GM19468 (cell line): ENCODE measurements around the gene VN1R5.
A peak's percentile ranks its signal among the peaks of the same experiment; 100 is the strongest.
"Not testable (repeated sequence)": the region's sequence is repeated elsewhere in the genome, so short reads cannot be mapped to it uniquely, and the experiment has no call there.

Experiments
- ATAC-seq: cut with Tn5 transposase; IDR thresholded peaks from one replicate; pipeline ENCODE4 v1.9.1; 2021; ENCODE audit warnings: mild to moderate bottlenecking, moderate library complexity, moderate number of reproducible peaks; ENCODE audit not compliant: unreplicated experiment; ENCODE audit errors: extremely low read depth

VN1R5 gene

GRCh38 chr1:247255772-247256171 is at the start of gene VN1R5:
Gene VN1R5 (plus strand): TSS chr1:247256072.
- ATAC-seq: not testable (repeated sequence)

GRCh38 chr1:247209396-247209795 is 46.5 kb upstream of the VN1R5 start:
- ATAC-seq: no peak

DNA sequence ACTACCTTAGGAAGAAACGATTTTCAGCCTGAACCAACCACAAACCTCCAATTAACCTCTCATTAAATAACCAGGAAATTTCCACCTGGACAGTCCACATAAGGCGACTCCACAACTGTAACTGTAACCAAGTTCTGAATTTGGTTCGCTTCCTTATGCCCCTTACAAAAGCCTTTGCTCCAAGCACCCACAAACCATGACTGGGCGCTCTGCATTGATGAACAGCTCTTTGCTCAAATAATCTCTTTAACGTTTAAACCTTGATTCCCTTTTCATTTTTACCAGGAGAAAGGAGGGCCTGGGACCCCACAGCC is 45.9 kb upstream of the VN1R5 start:
- ATAC-seq: peak; percentile 1

DNA sequence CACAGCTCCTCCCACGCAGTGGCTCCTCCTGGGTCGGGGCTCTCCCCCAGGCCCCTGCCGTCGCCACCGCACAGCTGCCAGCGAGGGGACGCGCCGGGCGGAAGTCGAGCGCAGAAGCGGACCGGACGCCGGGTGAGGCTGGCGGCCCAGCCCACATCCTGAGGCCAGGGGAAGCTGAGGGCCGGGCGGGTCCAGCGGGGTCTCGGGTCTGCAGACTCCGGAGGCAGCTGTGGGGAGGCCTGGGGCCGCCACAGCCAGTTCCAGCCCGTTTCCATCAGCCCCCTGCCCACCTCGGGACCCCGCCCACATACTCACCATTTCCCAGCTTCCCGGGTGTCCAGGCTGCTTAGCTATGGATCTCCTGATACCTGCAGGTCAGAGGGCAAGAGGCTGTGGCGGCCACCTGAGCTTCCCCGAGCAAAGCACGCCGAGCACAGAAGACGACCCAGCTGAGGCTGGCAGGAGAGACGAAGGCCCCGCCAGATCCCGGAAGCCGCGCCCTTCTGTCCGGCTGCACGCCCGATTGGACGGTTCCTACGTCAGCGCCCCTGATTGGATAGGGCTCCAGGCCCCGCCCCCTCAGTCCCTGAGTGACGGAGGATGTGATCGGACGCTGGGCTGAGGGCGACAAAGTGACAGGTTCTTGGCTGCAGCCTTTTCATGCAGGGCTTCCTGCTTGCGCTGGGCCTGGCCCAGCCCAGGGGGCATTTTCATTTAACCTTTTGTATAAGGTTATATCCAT is 45.3 kb upstream of the VN1R5 start:
- peak; percentile 81 for ATAC-seq

DNA sequence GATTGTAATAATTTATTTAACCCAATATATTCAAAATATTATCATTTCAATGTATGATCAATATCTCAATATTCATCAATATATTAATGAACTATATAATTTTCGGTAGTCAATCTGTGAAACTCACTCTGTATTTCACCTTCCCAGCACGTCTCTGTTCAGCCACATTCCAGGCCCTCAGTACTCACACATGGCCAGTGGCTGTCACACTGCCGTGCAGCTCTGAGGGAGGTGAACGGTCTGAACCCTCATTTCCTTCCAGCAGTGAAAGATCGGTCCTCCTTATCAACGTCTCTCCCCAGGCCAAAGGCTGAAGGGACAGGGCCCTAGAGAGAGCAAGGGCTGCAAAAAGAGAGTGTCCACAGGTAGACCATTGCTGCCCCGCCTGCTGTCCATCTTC is 44.5 kb upstream of the VN1R5 start:
- ATAC-seq: no peak

DNA sequence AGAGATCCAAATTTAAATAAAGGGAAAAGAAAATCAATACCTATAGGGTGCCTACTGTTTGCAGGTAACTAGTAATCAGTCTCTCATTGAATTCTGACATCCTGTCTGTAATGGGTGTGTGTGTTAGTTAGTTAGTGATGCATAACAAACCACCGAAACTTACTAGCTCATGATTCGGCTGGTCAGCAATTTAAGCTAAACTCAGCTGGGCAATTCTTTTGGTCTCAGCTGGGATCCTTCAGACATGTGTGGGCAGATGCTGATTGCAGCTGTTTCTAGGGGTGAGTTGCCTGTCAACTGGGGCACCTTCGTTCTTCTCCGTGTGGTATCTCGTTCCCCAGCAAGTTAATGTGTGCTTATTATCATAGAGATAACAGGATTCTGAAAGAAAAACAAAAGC is 43.9 kb upstream of the VN1R5 start:
- ATAC-seq: peak; percentile 57

GRCh38 chr1:247212627-247213617 is 43.0 kb upstream of the VN1R5 start:
- ATAC-seq: no peak

DNA sequence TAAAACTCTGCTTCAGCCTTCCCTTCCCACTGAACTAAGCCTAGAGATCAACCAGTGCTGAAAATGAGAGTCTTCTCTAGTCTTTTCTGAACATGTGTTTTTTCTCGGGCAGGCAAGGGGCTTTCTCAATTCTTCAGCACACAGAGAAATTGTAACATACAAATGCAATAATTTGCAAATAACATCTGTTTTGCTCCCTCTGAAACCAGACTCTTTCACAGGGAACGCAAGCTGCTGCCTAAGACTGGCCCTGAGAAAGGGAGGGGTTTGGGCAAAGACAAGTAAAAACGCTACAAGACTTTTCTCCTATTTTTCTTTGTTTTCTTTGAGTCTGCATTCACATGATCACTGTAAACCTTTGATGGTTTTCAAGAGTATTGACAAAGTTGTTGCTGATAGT is 39.6 kb upstream of the VN1R5 start:
- ATAC-seq: no peak

GRCh38 chr1:247218121-247218651 is 37.7 kb upstream of the VN1R5 start:
- ATAC-seq: no peak

DNA sequence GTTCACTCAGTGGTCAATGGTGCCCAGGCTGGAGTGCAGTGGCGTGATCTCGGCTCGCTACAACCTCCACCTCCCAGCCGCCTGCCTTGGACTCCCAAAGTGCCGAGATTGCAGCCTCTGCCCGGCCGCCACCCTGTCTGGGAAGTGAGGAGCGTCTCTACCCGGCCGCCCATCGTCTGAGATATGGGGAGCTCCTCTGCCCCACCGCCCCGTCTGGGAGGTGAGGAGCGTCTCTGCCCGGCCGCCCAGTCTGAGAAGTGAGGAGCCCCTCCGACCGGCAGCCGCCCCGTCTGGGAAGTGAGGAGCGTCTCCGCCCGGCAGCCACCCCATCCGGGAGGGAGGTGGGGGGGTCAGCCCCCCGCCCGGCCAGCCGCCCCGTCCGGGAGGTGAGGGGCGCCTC is 35.6 kb upstream of the VN1R5 start:
- not testable (repeated sequence) for ATAC-seq

DNA sequence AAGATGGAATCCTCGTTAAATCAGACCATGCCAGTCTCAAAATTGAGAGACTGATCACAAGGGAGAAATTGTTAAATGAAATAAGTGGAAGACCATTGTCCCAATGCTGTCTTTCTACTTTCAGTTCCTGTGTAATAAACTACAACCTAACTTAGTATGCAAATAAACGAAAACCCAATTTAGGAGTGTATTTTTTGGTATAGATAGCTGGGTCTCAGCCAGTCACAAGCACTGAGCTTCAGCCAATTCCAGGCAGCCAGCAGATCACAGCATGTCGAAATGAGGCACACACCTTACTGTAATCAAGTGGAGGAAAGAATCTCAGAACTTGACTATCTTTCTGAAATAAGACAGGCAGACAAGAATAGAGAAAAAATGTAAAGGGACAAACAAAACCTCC is 33.0 kb upstream of the VN1R5 start:
- no peak for ATAC-seq

- ATAC-seq: no peak
These were observed 31.1 kb upstream of the VN1R5 start for GRCh38 chr1:247224822-247225221.

DNA sequence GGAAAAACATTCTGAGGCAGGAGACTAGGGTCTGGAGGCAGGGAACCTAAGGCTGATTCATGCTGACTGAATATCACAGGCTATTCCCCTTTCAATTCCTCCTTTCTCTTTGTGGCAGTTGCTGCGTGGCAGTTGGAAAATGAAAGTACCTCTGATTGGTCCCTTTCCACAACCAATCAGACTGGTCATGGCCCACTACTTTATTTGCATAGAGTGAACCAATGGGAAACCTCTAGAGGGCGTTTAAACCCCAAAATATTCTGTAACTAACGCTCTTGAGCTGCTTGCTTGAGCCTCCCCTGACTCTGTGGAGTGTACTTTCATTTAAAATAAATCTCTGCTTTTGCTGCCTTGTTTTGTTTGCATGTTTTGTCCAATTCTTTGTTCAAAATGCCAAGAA is 27.7 kb upstream of the VN1R5 start:
- no peak for ATAC-seq

DNA sequence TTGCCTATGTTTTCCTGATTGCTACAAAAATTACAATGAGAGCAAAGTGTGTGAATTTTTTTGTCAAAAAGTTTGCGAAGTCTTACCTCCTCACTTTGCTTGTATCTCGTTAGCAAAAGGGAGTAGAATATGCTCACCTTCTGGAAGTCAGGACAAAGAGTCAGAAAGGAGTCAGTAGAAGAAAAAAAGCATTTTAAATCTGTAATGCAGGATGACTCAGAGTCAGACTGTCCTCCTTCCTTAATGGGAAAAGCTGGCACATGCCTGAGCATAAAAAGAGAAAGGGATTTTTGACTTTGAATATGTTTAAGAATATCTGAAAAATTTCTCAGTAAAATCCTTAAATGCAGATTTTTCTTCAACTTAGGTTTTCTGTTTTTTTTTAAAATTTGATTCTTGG is 14.2 kb upstream of the VN1R5 start:
- no peak for ATAC-seq

DNA sequence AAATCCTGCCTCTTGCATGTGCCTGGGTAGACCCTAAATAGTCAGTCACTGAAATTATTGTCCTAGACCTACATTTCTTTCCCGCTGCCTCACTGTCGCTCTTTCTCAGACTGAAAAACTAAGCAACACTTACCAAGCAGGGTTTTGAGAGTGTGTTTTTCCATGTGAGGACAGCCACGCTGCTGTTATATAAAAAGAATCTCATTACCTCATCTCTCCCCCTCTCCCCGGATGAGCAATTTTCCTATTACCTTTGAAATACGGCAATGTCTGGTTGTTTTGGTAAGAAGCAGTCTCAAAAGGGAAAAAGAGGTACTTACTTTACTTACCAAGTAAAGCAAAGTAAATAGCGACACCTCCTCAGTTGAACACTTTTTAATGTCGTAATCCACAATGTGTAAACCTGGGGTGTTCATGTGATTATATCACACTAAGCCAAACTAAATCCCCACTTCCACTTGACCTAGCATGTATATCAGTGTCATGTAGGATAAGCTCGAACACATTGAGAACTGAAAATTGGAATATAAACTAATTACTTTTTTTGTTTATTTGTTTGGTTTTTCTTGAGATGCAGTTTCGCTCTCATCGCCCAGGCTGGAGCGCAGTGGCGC is 12.2 kb upstream of the VN1R5 start:
- no peak for ATAC-seq

GRCh38 chr1:247246325-247247115 is 9.4 kb upstream of the VN1R5 start:
- ATAC-seq: no peak

DNA sequence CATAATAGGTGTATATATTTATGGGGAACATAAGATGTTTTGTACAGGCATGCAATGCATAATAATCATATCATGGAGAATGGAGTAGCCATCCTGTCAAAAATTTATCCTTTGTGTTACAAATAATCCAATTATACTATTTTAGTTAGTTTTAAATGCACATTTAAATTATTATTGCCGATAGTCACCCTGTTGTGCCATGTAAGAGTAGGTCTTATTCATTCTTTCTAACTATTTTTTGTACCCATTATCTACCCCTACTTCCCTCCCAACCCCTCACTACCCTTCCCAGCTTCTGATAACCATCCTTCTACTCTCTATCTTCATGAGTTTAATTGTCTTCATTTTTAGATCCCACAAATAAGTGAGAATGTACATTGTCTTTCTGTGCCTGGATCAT is 8.3 kb upstream of the VN1R5 start:
- no peak for ATAC-seq

DNA sequence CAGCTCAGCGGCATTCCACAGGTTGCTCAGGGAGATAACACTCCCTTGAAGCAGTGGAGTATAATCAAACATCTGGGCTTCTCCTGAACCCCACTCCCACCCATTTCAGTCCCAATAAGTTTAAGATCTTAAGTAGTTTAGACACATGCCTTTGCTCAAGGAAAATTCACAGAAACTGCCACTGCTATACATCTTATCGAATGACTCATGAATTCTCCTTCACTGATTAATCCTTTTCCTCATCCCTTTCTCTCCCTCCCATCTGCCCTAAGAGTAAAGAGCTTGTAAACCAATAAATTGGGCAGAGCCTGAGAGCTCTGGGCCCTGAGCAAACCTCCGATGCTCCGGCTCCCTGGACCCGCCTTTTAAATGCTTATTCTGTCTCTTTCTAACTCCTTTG is 10.2 kb downstream of the VN1R5 start:
- no peak for ATAC-seq

GRCh38 chr1:247268390-247269045 is 12.6 kb downstream of the VN1R5 start:
- no peak for ATAC-seq

GRCh38 chr1:247269133-247269532 is 13.3 kb downstream of the VN1R5 start:
- no peak for ATAC-seq
